Thyroid gland (tissue), 4 donors: ENCODE measurements around the gene OR6N1.

Experiments used
- CTCF ChIP-seq, 6 experiments: fragments of 200-600 bp in 3 of 6; fragments of 450-650 bp in 3 of 6; sonication (generic) in 3 of 6; IDR thresholded peaks; one replicate each; pipeline ENCODE4 v1.5.1; 2016 to 2019; ENCODE audit warnings: antibody characterized with exemption in 6 of 6, mild to moderate bottlenecking in 2 of 6, inconsistent platforms in 1 of 6, moderate library complexity in 1 of 6
- POLR2A ChIP-seq, 2 donors: fragments of 450-650 bp; IDR thresholded peaks; one replicate each; pipeline ENCODE4 v1.6.1; 2017; ENCODE audit warnings: antibody characterized with exemption in 2 of 2, mild to moderate bottlenecking in 2 of 2, moderate library complexity in 1 of 2

- TF ChIP-seq POLR2A (IDR thresholded peaks at IDR 0.05) (no peak), CTCF (IDR thresholded peaks at IDR 0.05) (no peak)
These were observed 31.7 kb upstream of the OR6N1 start for GRCh38 chr1:158803678-158804077.
